Nucleus accumbens (tissue), 56 donors: ENCODE results near the gene MATN3.

Source experiments
- DNase-seq, 56 donors: peaks; one replicate each; lab custom pipeline; 2025; lab: John Stamatoyannopoulos, UW

Gene MATN3

DNA sequence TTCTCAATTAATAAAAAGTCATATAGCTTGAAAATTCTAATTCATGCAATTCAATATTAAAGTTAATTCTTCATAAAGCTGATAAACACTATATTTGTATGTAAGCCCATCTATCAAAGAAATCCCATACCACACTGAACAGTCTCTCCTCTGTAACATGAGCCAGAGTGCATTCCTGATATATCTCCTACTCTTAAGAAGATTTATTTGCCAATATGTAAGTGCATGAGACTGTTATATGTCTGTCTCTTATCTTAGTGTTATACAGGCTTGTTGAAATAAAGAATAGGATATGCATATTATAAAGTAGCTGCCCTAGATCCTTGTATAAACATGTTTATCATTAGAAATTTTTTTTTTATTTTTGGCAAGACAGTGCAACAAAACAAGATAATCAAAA lies 70.3 kb downstream of the MATN3 start:
- no peak for DNase-seq
